ENCODE data around the gene C3. TPM values are rescaled to one million over a fixed set of nuclear protein-coding genes. Genes with fewer than 3 reads are reported as not detected.

The C3 gene
- total and polyA plus RNA-seq, 2 experiments from 2014 or later = 5.1 to 17.7 TPM

DNA sequence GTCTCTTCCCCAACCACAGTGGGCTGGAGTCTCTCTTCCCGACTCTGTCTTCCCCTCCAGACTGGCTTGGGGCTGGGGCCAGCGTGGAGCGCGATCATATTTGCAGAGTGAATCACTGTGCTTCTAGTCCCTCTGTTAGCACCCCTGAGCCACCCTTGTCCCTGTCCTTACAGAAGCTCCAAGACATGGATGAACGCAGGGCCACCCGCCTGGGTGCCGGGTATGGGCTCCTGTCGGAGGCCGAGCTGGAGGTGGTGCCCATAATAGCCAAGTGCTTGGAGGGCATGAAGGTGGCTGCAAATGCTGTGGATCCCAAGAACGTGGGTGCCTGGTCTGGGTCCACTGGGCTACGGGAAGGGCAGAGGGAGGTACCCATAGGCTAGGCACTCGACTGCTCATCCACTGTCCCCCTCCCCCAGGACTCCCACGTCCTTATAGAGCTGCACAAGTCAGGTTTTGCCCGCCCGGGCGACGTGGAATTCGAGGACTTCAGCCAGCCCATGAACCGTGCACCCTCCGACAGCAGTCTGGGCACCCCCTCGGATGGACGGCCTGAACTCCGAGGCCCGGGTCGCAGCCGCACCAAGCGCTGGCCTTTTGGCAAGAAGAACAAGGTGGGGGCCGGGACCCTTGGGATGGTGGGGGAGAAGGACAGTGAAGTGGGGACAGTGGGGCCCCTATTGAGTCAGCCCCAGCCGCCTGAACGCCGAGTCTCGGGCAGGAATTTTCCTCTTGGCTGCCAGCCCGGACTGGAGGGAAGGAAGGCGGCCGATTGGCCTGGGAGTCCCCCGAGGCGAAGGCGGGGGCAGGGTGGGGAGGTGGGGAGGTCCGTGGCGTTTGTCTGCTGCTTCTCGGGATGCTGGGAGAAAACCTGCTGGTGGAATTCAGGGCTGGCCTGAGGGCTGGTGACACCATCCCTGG is 24.2 kb upstream of the C3 start (continued):
- TF ChIP-seq NANOG (IDR thresholded peaks at IDR 0.05; ENCODE audit: borderline replicate concordance) = no peak
- no peak for TF ChIP-seq STAT1 (IDR thresholded peaks at IDR 0.05; ENCODE audit: unreplicated experiment)
- TF ChIP-seq EZH2phosphoT487 (IDR thresholded peaks at IDR 0.05; ENCODE audit: unreplicated experiment) = no peak
- TF ChIP-seq, protein P1, sequence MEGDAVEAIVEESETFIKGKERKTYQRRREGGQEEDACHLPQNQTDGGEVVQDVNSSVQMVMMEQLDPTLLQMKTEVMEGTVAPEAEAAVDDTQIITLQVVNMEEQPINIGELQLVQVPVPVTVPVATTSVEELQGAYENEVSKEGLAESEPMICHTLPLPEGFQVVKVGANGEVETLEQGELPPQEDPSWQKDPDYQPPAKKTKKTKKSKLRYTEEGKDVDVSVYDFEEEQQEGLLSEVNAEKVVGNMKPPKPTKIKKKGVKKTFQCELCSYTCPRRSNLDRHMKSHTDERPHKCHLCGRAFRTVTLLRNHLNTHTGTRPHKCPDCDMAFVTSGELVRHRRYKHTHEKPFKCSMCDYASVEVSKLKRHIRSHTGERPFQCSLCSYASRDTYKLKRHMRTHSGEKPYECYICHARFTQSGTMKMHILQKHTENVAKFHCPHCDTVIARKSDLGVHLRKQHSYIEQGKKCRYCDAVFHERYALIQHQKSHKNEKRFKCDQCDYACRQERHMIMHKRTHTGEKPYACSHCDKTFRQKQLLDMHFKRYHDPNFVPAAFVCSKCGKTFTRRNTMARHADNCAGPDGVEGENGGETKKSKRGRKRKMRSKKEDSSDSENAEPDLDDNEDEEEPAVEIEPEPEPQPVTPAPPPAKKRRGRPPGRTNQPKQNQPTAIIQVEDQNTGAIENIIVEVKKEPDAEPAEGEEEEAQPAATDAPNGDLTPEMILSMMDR (conservative IDR thresholded peaks at IDR 0.05; ENCODE audit: low read depth in 2 of 2) = no peak
- no peak for TF ChIP-seq JUNB (IDR thresholded peaks at IDR 0.05; ENCODE audit: unreplicated experiment)
- no peak for TF ChIP-seq ZNF331 (CRISPR knock-in tag; IDR thresholded peaks at IDR 0.05; ENCODE audit: low read depth)
- TF ChIP-seq, protein P2, sequence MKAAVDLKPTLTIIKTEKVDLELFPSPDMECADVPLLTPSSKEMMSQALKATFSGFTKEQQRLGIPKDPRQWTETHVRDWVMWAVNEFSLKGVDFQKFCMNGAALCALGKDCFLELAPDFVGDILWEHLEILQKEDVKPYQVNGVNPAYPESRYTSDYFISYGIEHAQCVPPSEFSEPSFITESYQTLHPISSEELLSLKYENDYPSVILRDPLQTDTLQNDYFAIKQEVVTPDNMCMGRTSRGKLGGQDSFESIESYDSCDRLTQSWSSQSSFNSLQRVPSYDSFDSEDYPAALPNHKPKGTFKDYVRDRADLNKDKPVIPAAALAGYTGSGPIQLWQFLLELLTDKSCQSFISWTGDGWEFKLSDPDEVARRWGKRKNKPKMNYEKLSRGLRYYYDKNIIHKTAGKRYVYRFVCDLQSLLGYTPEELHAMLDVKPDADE (IDR thresholded peaks at IDR 0.05) = no peak
- TF ChIP-seq POLR2AphosphoS5 (IDR thresholded peaks at IDR 0.05; ENCODE audit: low read depth) = no peak
- TF ChIP-seq CREB1 (CRISPR knock-in tag; IDR thresholded peaks at IDR 0.05; ENCODE audit: low read depth) = no peak

DNA sequence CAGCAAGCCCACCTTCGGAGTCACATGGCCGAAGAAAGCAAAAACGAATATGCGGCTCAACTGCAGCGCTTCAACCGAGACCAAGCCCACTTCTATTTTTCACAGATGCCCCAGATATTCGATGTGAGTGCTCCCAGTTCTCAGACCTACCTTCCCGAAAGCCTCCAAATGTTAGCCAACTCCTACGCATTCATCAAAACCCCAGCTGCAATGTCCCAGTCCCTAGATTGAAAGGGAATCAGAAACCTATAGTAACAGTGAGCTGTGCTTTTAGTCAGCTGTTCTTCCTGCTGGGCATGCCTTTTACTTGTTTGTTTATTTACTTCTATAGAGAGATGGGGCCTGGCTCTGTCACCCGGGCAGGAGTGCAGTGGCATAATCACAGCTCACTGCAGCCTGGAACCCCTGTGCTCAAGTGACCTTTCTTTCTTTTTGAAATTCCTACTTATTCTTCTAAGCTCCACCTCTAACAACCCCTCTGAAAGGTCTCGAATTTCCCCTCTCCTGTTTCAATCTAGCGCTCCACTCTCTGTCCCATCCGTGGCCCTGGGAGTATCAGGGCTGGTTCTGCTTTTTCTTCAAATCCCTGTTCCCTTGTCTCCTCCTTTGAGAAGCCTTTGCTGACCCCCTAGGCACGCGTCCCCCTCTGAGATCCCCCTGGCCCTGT is 23.4 kb upstream of the C3 start:
- Mint-ChIP-seq H3K4me3 (no peak overlapping the region; the same call in 2 of the 3 replicates), H3K36me3 (ENCODE audit: low read depth) (peaks cover 58% of the 10 kb centered on the region), H3K9me3 (no peaks in the 10 kb centered on the region), H3K4me1 (peaks cover 25% of the 10 kb centered on the region), H3K27me3 (ENCODE audit: insufficient read depth, low read depth, poor library complexity) (peaks cover 15% of the 10 kb centered on the region), H3K27ac (peak overlapping the region; percentile 92)
- no peak for ATAC-seq
- Histone ChIP-seq H2AFZ (no peak overlapping the region), H3K4me2 (no peak overlapping the region), H3K27me3 (ENCODE audit: insufficient read depth) (no peaks in the 10 kb centered on the region), H3K27ac (ENCODE audit: low read depth) (peak overlapping the region; percentile 39; the same call in 1 of the 2 replicates), H3K9me2 (ENCODE audit: insufficient read depth) (no peaks in the 10 kb centered on the region), H3K4me1 (ENCODE audit: insufficient read depth) (peaks cover 12% of the 10 kb centered on the region; the same call in 1 of the 2 replicates), H3F3A (replicated peaks; ENCODE audit: low read depth) (0 out of 2 replicates have a peak, but pooled peaks cover 4% of the 10 kb centered on the region), H4K20me1 (replicated peaks; ENCODE audit: insufficient read depth) (peaks cover 24% of the 10 kb centered on the region), H3K4me3 (no peak overlapping the region), H3K79me2 (replicated peaks; ENCODE audit: insufficient read depth) (peaks cover 22% of the 10 kb centered on the region), H3K36me3 (ENCODE audit: insufficient read depth) (peaks cover 40% of the 10 kb centered on the region)
- TF ChIP-seq POLR2AphosphoS5 (IDR thresholded peaks at IDR 0.05; ENCODE audit: low read depth) (no peak), ZNF331 (CRISPR knock-in tag; IDR thresholded peaks at IDR 0.05; ENCODE audit: low read depth) (no peak), ZNF114 (CRISPR knock-in tag; IDR thresholded peaks at IDR 0.05) (no peak), JUNB (IDR thresholded peaks at IDR 0.05; ENCODE audit: unreplicated experiment) (no peak)
- TF ChIP-seq, protein P3, sequence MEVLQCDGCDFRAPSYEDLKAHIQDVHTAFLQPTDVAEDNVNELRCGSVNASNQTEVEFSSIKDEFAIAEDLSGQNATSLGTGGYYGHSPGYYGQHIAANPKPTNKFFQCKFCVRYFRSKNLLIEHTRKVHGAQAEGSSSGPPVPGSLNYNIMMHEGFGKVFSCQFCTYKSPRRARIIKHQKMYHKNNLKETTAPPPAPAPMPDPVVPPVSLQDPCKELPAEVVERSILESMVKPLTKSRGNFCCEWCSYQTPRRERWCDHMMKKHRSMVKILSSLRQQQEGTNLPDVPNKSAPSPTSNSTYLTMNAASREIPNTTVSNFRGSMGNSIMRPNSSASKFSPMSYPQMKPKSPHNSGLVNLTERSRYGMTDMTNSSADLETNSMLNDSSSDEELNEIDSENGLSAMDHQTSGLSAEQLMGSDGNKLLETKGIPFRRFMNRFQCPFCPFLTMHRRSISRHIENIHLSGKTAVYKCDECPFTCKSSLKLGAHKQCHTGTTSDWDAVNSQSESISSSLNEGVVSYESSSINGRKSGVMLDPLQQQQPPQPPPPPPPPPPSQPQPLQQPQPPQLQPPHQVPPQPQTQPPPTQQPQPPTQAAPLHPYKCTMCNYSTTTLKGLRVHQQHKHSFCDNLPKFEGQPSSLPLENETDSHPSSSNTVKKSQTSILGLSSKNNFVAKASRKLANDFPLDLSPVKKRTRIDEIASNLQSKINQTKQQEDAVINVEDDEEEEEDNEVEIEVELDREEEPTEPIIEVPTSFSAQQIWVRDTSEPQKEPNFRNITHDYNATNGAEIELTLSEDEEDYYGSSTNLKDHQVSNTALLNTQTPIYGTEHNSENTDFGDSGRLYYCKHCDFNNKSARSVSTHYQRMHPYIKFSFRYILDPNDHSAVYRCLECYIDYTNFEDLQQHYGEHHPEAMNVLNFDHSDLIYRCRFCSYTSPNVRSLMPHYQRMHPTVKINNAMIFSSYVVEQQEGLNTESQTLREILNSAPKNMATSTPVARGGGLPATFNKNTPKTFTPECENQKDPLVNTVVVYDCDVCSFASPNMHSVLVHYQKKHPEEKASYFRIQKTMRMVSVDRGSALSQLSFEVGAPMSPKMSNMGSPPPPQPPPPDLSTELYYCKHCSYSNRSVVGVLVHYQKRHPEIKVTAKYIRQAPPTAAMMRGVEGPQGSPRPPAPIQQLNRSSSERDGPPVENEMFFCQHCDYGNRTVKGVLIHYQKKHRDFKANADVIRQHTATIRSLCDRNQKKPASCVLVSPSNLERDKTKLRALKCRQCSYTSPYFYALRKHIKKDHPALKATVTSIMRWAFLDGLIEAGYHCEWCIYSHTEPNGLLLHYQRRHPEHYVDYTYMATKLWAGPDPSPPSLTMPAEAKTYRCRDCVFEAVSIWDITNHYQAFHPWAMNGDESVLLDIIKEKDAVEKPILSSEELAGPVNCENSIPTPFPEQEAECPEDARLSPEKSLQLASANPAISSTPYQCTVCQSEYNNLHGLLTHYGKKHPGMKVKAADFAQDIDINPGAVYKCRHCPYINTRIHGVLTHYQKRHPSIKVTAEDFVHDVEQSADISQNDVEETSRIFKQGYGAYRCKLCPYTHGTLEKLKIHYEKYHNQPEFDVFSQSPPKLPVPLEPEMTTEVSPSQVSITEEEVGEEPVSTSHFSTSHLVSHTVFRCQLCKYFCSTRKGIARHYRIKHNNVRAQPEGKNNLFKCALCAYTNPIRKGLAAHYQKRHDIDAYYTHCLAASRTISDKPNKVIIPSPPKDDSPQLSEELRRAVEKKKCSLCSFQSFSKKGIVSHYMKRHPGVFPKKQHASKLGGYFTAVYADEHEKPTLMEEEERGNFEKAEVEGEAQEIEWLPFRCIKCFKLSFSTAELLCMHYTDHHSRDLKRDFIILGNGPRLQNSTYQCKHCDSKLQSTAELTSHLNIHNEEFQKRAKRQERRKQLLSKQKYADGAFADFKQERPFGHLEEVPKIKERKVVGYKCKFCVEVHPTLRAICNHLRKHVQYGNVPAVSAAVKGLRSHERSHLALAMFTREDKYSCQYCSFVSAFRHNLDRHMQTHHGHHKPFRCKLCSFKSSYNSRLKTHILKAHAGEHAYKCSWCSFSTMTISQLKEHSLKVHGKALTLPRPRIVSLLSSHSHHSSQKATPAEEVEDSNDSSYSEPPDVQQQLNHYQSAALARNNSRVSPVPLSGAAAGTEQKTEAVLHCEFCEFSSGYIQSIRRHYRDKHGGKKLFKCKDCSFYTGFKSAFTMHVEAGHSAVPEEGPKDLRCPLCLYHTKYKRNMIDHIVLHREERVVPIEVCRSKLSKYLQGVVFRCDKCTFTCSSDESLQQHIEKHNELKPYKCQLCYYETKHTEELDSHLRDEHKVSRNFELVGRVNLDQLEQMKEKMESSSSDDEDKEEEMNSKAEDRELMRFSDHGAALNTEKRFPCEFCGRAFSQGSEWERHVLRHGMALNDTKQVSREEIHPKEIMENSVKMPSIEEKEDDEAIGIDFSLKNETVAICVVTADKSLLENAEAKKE (CRISPR knock-in tag; IDR thresholded peaks at IDR 0.05) = no peak
- no peak for DNase-seq (ENCODE audit: low spot score)

Data from GM23338 (cell line).